HepG2 (cell line): ENCODE results near the gene TNFRSF9. TPM values are rescaled to one million over a fixed set of nuclear protein-coding genes. Genes with fewer than 3 reads are reported as not detected.
A peak's percentile ranks its signal among the peaks of the same experiment; 100 is the strongest.

Source experiments
- CBX2 ChIP-seq, 2 experiments: fragments of 200-600 bp in 1 of 2; sonication (generic); formaldehyde crosslinking in 1 of 2; IDR thresholded peaks; 2 replicates each; pipeline versions ENCODE4 v1.7.0 to v1.8.1; 2018 to 2022; ENCODE audit warnings: low read depth in 2 of 2, low read length in 1 of 2, mild to moderate bottlenecking in 1 of 2, missing genetic modification reagents in 1 of 2
- ELF1 ChIP-seq: sonication (generic); formaldehyde crosslinking; IDR thresholded peaks from 2 replicates; pipeline ENCODE4 v1.4.0; 2020; ENCODE audit warnings: missing genetic modification reagents
- FLYWCH1 ChIP-seq: sonication (generic); formaldehyde crosslinking; IDR thresholded peaks from 2 replicates; pipeline ENCODE4 v1.8.1; 2023; ENCODE audit warnings: mild to moderate bottlenecking, missing genetic modification reagents
- GABPA ChIP-seq, 2 experiments: IDR thresholded peaks; 2 replicates each; pipeline ENCODE4 v1.6.1; 2011 to 2016; ENCODE audit warnings: low read depth in 2 of 2, low read length in 1 of 2, missing biosample characterization in 1 of 2, missing genetic modification characterization in 1 of 2
- GTF2F1 ChIP-seq: fragments of 150-350 bp; IDR thresholded peaks from 2 replicates; pipeline ENCODE4 v1.6.1; 2014; ENCODE audit warnings: low read length
- KLF15 ChIP-seq: sonication (generic); formaldehyde crosslinking; IDR thresholded peaks from 2 replicates; pipeline ENCODE4 v1.8.1; 2023; ENCODE audit warnings: borderline replicate concordance, mild to moderate bottlenecking, inconsistent platforms, missing genetic modification reagents, mixed read lengths
- MAFG ChIP-seq: sonication (generic); formaldehyde crosslinking; IDR thresholded peaks from 2 replicates; pipeline ENCODE4 v1.5.1; 2020; ENCODE audit warnings: mild to moderate bottlenecking, missing genetic modification reagents
- MLX ChIP-seq: IDR thresholded peaks from 2 replicates; pipeline ENCODE4 v1.6.1; 2016
- NAIF1 ChIP-seq: sonication (generic); formaldehyde crosslinking; IDR thresholded peaks from 2 replicates; pipeline ENCODE4 v1.5.0; 2020; ENCODE audit warnings: mild to moderate bottlenecking, missing genetic modification reagents, borderline replicate concordance
- NFE2 ChIP-seq: sonication (generic); formaldehyde crosslinking; IDR thresholded peaks from 2 replicates; pipeline ENCODE4 v1.4.0; 2020; ENCODE audit warnings: missing genetic modification reagents
- NRL ChIP-seq: sonication (generic); formaldehyde crosslinking; IDR thresholded peaks from 2 replicates; pipeline ENCODE4 v1.5.0; 2020; ENCODE audit warnings: missing genetic modification reagents, mild to moderate bottlenecking, moderate library complexity, borderline replicate concordance
- PHF5A ChIP-seq: IDR thresholded peaks from one replicate; pipeline ENCODE4 v1.6.1; 2018; ENCODE audit warnings: low read depth, missing genetic modification reagents; ENCODE audit not compliant: unreplicated experiment
- SAP130 ChIP-seq: IDR thresholded peaks from 2 replicates; pipeline ENCODE4 v1.6.1; 2016; ENCODE audit warnings: low read depth
- SIN3A ChIP-seq: IDR thresholded peaks from 2 replicates; pipeline ENCODE4 v1.6.1; 2011; ENCODE audit warnings: low read depth, mild to moderate bottlenecking, control low read depth, low read length, borderline replicate concordance
- TEAD2 ChIP-seq: sonication (generic); formaldehyde crosslinking; IDR thresholded peaks from 2 replicates; pipeline ENCODE4 v1.9.0; 2021; ENCODE audit warnings: missing genetic modification reagents
- THAP7 ChIP-seq: sonication (generic); formaldehyde crosslinking; IDR thresholded peaks from 2 replicates; pipeline ENCODE4 v1.8.1; 2023; ENCODE audit warnings: mild to moderate bottlenecking, missing genetic modification reagents
- ZKSCAN5 ChIP-seq: sonication (generic); formaldehyde crosslinking; IDR thresholded peaks from 2 replicates; pipeline ENCODE4 v1.5.1; 2020; ENCODE audit warnings: mild to moderate bottlenecking, missing genetic modification reagents
- ZMYM3 ChIP-seq: sonication (generic); formaldehyde crosslinking; IDR thresholded peaks from 2 replicates; pipeline ENCODE4 v1.5.1; 2020; ENCODE audit warnings: mild to moderate bottlenecking, missing genetic modification reagents
- ZNF724P ChIP-seq: sonication (generic); formaldehyde crosslinking; IDR thresholded peaks from 2 replicates; pipeline ENCODE4 v1.8.0; 2022; ENCODE audit warnings: missing genetic modification reagents, borderline replicate concordance
- ZSCAN9 ChIP-seq: IDR thresholded peaks from 2 replicates; pipeline ENCODE4 v1.6.1; 2016; ENCODE audit warnings: borderline replicate concordance
- polyA plus RNA-seq, 8 experiments: library from polyadenylated mRNA; depleted of rRNA in 3 of 8; stranded (reverse) in 7 of 8; unstranded in 1 of 8; fragments of >200 nt; fragmentation: Illumina TruSeq in 4 of 8; extraction: Trizol in 4 of 8; gene quantifications; 2 replicates each; pipeline versions ENCODE4 v1.2.1 to v1.2.3, GENCODE V29; 2011 to 2016; ENCODE audit warnings: low read depth in 4 of 8, missing spikeins in 1 of 8, mixed read lengths in 1 of 8; ENCODE audit not compliant: insufficient read depth in 1 of 8
- total RNA-seq, 5 experiments: library from RNA; depleted of rRNA; stranded (reverse); fragments of >200 nt; fragmentation: Illumina TruSeq; extraction: Trizol; gene quantifications; 2 replicates each; pipeline ENCODE4 v1.2.3, GENCODE V29; 2016; ENCODE audit warnings: low read depth in 1 of 5
- TF ChIP-seq, protein P1 (sequence below): sonication (generic); formaldehyde crosslinking; IDR thresholded peaks from 2 replicates; pipeline ENCODE4 v1.4.0; 2020; ENCODE audit warnings: missing genetic modification reagents, mild to moderate bottlenecking, borderline replicate concordance
- TF ChIP-seq, protein P2 (sequence below): sonication (generic); formaldehyde crosslinking; IDR thresholded peaks from 2 replicates; pipeline ENCODE4 v1.4.0; 2020; ENCODE audit warnings: missing genetic modification reagents
- TF ChIP-seq, protein P3 (sequence below): sonication (generic); formaldehyde crosslinking; IDR thresholded peaks from 2 replicates; pipeline ENCODE4 v1.8.0; 2022; ENCODE audit warnings: low read depth, missing genetic modification reagents

TNFRSF9 gene
- total and polyA plus RNA-seq, 2 of the 13 experiments (the other 11 are each of a cell fraction or from before 2014, with no cell fraction given), result 0.07 TPM; not detected in 1

DNA sequence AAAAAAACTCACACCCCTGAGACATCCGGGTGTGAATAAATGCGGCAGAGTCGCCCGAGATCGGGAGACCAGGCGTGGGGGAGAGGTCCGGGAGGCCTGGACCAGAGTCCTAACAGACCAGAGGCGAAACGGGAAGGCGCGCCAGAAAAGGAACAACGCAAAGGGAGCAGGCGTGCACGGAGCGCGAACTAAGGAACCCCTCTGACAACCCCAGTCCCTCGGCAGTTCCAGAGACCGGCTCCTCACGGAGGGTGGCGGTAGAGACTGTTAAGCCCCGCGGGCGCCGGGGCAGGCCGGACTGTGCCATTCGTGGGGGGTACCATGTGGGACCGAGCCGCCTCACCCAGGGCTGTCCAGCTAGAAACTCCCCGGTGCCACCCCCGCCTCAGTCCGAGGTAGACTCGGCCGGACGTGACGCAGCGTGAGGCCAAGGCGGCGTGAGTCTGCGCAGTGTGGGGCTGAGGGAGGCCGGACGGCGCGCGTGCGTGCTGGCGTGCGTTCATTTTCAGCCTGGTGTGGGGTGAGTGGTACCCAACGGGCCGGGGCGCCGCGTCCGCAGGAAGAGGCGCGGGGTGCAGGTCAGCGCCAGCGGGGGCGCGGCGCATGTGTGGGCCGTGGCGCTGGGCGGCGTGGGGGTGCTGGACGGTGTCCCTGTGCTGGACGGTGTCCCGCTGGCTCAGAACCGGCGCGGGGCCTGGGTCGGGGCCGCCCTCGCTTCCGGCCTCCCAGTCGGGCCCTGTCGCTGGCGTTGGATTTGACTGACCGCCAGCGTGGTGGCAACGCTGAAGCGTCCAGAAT, 20.8 kb upstream of the TNFRSF9 start, which contains the start of gene PARK7 (continued):
- TF ChIP-seq PHF5A (CRISPR knock-in tag), result peak; percentile 75
- TF ChIP-seq ZKSCAN5 (CRISPR knock-in tag), result no peak
- no peak; the same call in none of the 2 replicates for TF ChIP-seq KLF15 (CRISPR knock-in tag)
- TF ChIP-seq NRL (CRISPR knock-in tag), result peak; percentile 78
- peak; percentile 68; the same call in 1 of the 2 replicates for TF ChIP-seq MLX (CRISPR knock-in tag)
- TF ChIP-seq ELF1 (CRISPR knock-in tag), result peak; percentile 47; the same call in 1 of the 2 replicates
- TF ChIP-seq NFE2 (CRISPR knock-in tag), result no peak
- peak; percentile 75; the same call in 1 of the 2 replicates for TF ChIP-seq TEAD2 (CRISPR knock-in tag)
- TF ChIP-seq, protein P1, sequence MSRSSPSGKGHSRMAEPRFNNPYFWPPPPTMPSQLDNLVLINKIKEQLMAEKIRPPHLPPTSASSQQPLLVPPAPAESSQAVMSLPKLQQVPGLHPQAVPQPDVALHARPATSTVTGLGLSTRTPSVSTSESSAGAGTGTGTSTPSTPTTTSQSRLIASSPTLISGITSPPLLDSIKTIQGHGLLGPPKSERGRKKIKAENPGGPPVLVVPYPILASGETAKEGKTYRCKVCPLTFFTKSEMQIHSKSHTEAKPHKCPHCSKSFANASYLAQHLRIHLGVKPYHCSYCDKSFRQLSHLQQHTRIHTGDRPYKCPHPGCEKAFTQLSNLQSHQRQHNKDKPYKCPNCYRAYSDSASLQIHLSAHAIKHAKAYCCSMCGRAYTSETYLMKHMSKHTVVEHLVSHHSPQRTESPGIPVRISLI (CRISPR knock-in tag), result peak; percentile 50; the same call in 1 of the 2 replicates
- no peak for TF ChIP-seq FLYWCH1 (CRISPR knock-in tag)
- TF ChIP-seq SIN3A, result peak; percentile 94
- peak; percentile 76 for TF ChIP-seq GABPA (IDR thresholded peaks at IDR 0.05; ENCODE audit: low read depth, low read length)
- TF ChIP-seq GABPA (CRISPR knock-in tag; IDR thresholded peaks at IDR 0.05; ENCODE audit: low read depth), result peak; percentile 93
- TF ChIP-seq GTF2F1, result no peak
- peak; percentile 57; the same call in 1 of the 2 replicates for TF ChIP-seq ZNF724P (CRISPR knock-in tag)
- TF ChIP-seq CBX2 (IDR thresholded peaks at IDR 0.05; ENCODE audit: low read depth, low read length), result no peak
- TF ChIP-seq CBX2 (CRISPR knock-in tag; IDR thresholded peaks at IDR 0.05; ENCODE audit: low read depth), result 0 out of 2 replicates have a peak, but pooled peaks have one; percentile 39
- TF ChIP-seq THAP7 (CRISPR knock-in tag), result peak; percentile 95
- peak; percentile 97 for TF ChIP-seq NAIF1 (CRISPR knock-in tag)
- TF ChIP-seq SAP130 (CRISPR knock-in tag), result peak; percentile 89
- TF ChIP-seq ZSCAN9 (CRISPR knock-in tag), result no peak
- no peak for TF ChIP-seq ZMYM3 (CRISPR knock-in tag)
- no peak for TF ChIP-seq MAFG
- TF ChIP-seq, protein P2, sequence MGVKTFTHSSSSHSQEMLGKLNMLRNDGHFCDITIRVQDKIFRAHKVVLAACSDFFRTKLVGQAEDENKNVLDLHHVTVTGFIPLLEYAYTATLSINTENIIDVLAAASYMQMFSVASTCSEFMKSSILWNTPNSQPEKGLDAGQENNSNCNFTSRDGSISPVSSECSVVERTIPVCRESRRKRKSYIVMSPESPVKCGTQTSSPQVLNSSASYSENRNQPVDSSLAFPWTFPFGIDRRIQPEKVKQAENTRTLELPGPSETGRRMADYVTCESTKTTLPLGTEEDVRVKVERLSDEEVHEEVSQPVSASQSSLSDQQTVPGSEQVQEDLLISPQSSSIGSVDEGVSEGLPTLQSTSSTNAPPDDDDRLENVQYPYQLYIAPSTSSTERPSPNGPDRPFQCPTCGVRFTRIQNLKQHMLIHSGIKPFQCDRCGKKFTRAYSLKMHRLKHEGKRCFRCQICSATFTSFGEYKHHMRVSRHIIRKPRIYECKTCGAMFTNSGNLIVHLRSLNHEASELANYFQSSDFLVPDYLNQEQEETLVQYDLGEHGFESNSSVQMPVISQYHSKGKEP (CRISPR knock-in tag), result no peak
- TF ChIP-seq, protein P3, sequence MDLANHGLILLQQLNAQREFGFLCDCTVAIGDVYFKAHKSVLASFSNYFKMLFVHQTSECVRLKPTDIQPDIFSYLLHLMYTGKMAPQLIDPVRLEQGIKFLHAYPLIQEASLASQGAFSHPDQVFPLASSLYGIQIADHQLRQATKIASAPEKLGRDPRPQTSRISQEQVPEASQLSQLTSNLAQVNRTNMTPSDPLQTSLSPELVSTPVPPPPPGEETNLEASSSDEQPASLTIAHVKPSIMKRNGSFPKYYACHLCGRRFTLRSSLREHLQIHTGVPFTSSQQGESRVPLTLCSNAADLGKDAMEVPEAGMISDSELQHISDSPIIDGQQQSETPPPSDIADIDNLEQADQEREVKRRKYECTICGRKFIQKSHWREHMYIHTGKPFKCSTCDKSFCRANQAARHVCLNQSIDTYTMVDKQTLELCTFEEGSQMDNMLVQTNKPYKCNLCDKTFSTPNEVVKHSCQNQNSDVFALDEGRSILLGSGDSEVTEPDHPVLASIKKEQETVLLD (CRISPR knock-in tag), result peak; percentile 58; the same call in 1 of the 2 replicates
